ENCODE data around the gene UCHL1.

The UCHL1 gene

GRCh38 chr4:41256740-41257256 is at the start of gene UCHL1:
Gene UCHL1 (plus strand): TSS chr4:41256928. CDS start chr4:41256977, 49 bp downstream.
- H3K9ac ChIP-seq (ENCODE audit: low read length), result no peak within 1 kb of the TSS
- peaks cover 54% of the 10 kb centered on the region for H3K27me3 ChIP-seq (ENCODE audit: control insufficient read depth, insufficient read depth, low read length)
- H3K4me3 ChIP-seq (ENCODE audit: low read length), result no peak within 1 kb of the TSS
- no peaks in the 10 kb centered on the region for H3K9me3 ChIP-seq (ENCODE audit: control insufficient read depth, low read length)
- no peaks in the 10 kb centered on the region for H3K36me3 ChIP-seq (ENCODE audit: control insufficient read depth, insufficient read depth, low read length)
- peaks cover 5% of the 10 kb centered on the region for H3K4me1 ChIP-seq (ENCODE audit: control insufficient read depth, insufficient read depth, low read length)

GRCh38 chr4:41207291-41207831 is 49.4 kb upstream of the UCHL1 start:
- H3K36me3 ChIP-seq (ENCODE audit: control insufficient read depth, insufficient read depth, low read length), result no peaks in the 10 kb centered on the region
- H3K9me3 ChIP-seq (ENCODE audit: control insufficient read depth, low read length), result no peaks in the 10 kb centered on the region
- H3K9ac ChIP-seq (ENCODE audit: low read length), result no peak overlapping the region
- no peak overlapping the region for H3K4me3 ChIP-seq (ENCODE audit: low read length)
- no peaks in the 10 kb centered on the region for H3K27me3 ChIP-seq (ENCODE audit: control insufficient read depth, insufficient read depth, low read length)
- peaks cover 9% of the 10 kb centered on the region for H3K4me1 ChIP-seq (ENCODE audit: control insufficient read depth, insufficient read depth, low read length)

- peaks cover 9% of the 10 kb centered on the region for H3K4me1 ChIP-seq (ENCODE audit: control insufficient read depth, insufficient read depth, low read length)
- H3K4me3 ChIP-seq (ENCODE audit: low read length), result no peak overlapping the region
These were observed 47.5 kb upstream of the UCHL1 start for GRCh38 chr4:41209187-41209586.

GRCh38 chr4:41209901-41210300 is 46.8 kb upstream of the UCHL1 start:
- no peaks in the 10 kb centered on the region for H3K27me3 ChIP-seq (ENCODE audit: control insufficient read depth, insufficient read depth, low read length)
- no peak overlapping the region for H3K9ac ChIP-seq (ENCODE audit: low read length)
- no peaks in the 10 kb centered on the region for H3K36me3 ChIP-seq (ENCODE audit: control insufficient read depth, insufficient read depth, low read length)
- no peaks in the 10 kb centered on the region for H3K9me3 ChIP-seq (ENCODE audit: control insufficient read depth, low read length)
- H3K4me3 ChIP-seq (ENCODE audit: low read length), result no peak overlapping the region
- H3K4me1 ChIP-seq (ENCODE audit: control insufficient read depth, insufficient read depth, low read length), result peaks cover 12% of the 10 kb centered on the region

More at GRCh38 chr4:41209187-41209586, 47.5 kb upstream of the UCHL1 start:
- Histone ChIP-seq H3K9ac (ENCODE audit: low read length) (no peak overlapping the region), H3K27me3 (ENCODE audit: control insufficient read depth, insufficient read depth, low read length) (no peaks in the 10 kb centered on the region), H3K36me3 (ENCODE audit: control insufficient read depth, insufficient read depth, low read length) (no peaks in the 10 kb centered on the region), H3K9me3 (ENCODE audit: control insufficient read depth, low read length) (no peaks in the 10 kb centered on the region)

- H3K9ac ChIP-seq (ENCODE audit: low read length), result peak overlapping the region; percentile 38
- no peaks in the 10 kb centered on the region for H3K27me3 ChIP-seq (ENCODE audit: control insufficient read depth, insufficient read depth, low read length)
- no peaks in the 10 kb centered on the region for H3K9me3 ChIP-seq (ENCODE audit: control insufficient read depth, low read length)
These were observed 44.6 kb upstream of the UCHL1 start for GRCh38 chr4:41211951-41212615.

GRCh38 chr4:41212616-41213203 is 44.0 kb upstream of the UCHL1 start:
- H3K4me1 ChIP-seq (ENCODE audit: control insufficient read depth, insufficient read depth, low read length), result peaks cover 22% of the 10 kb centered on the region
- peak overlapping the region; percentile 89 for H3K4me3 ChIP-seq (ENCODE audit: low read length)
- no peaks in the 10 kb centered on the region for H3K27me3 ChIP-seq (ENCODE audit: control insufficient read depth, insufficient read depth, low read length)
- no peaks in the 10 kb centered on the region for H3K36me3 ChIP-seq (ENCODE audit: control insufficient read depth, insufficient read depth, low read length)
- no peaks in the 10 kb centered on the region for H3K9me3 ChIP-seq (ENCODE audit: control insufficient read depth, low read length)
- peak overlapping the region; percentile 38 for H3K9ac ChIP-seq (ENCODE audit: low read length)

More at GRCh38 chr4:41211951-41212615, 44.6 kb upstream of the UCHL1 start:
- H3K4me1 ChIP-seq (ENCODE audit: control insufficient read depth, insufficient read depth, low read length), result peaks cover 22% of the 10 kb centered on the region
- no peaks in the 10 kb centered on the region for H3K36me3 ChIP-seq (ENCODE audit: control insufficient read depth, insufficient read depth, low read length)
- H3K4me3 ChIP-seq (ENCODE audit: low read length), result peak overlapping the region; percentile 89

GRCh38 chr4:41213625-41214135 is 43.0 kb upstream of the UCHL1 start:
- H3K27me3 ChIP-seq (ENCODE audit: control insufficient read depth, insufficient read depth, low read length), result no peaks in the 10 kb centered on the region
- H3K4me1 ChIP-seq (ENCODE audit: control insufficient read depth, insufficient read depth, low read length), result peaks cover 22% of the 10 kb centered on the region
- H3K36me3 ChIP-seq (ENCODE audit: control insufficient read depth, insufficient read depth, low read length), result no peaks in the 10 kb centered on the region
- peak overlapping the region; percentile 89 for H3K4me3 ChIP-seq (ENCODE audit: low read length)
- H3K9me3 ChIP-seq (ENCODE audit: control insufficient read depth, low read length), result no peaks in the 10 kb centered on the region
- H3K9ac ChIP-seq (ENCODE audit: low read length), result peak overlapping the region; percentile 64

- Histone ChIP-seq H3K4me1 (ENCODE audit: control insufficient read depth, insufficient read depth, low read length) (peaks cover 22% of the 10 kb centered on the region), H3K27me3 (ENCODE audit: control insufficient read depth, insufficient read depth, low read length) (no peaks in the 10 kb centered on the region), H3K9me3 (ENCODE audit: control insufficient read depth, low read length) (no peaks in the 10 kb centered on the region), H3K4me3 (ENCODE audit: low read length) (peak within 1 kb of the TSS; percentile 89), H3K9ac (ENCODE audit: low read length) (peak within 1 kb of the TSS; percentile 64), H3K36me3 (ENCODE audit: control insufficient read depth, insufficient read depth, low read length) (no peaks in the 10 kb centered on the region)
These were observed 42.4 kb upstream of the UCHL1 start, which contains the start of gene APBB2 for GRCh38 chr4:41214136-41214824. Gene APBB2 (minus strand): TSS chr4:41214542. CDS start chr4:41033254, 181,288 bp downstream.

- Histone ChIP-seq H3K9ac (ENCODE audit: low read length) (peak overlapping the region; percentile 64), H3K9me3 (ENCODE audit: control insufficient read depth, low read length) (no peaks in the 10 kb centered on the region), H3K4me3 (ENCODE audit: low read length) (no peak overlapping the region), H3K4me1 (ENCODE audit: control insufficient read depth, insufficient read depth, low read length) (peaks cover 17% of the 10 kb centered on the region), H3K27me3 (ENCODE audit: control insufficient read depth, insufficient read depth, low read length) (no peaks in the 10 kb centered on the region), H3K36me3 (ENCODE audit: control insufficient read depth, insufficient read depth, low read length) (no peaks in the 10 kb centered on the region)
These were observed 41.9 kb upstream of the UCHL1 start for GRCh38 chr4:41214825-41215146.

GRCh38 chr4:41215155-41215554 is 41.6 kb upstream of the UCHL1 start:
- Histone ChIP-seq H3K36me3 (ENCODE audit: control insufficient read depth, insufficient read depth, low read length) (no peaks in the 10 kb centered on the region), H3K4me3 (ENCODE audit: low read length) (no peak overlapping the region), H3K9me3 (ENCODE audit: control insufficient read depth, low read length) (no peaks in the 10 kb centered on the region), H3K9ac (ENCODE audit: low read length) (peak overlapping the region; percentile 64), H3K4me1 (ENCODE audit: control insufficient read depth, insufficient read depth, low read length) (peaks cover 13% of the 10 kb centered on the region), H3K27me3 (ENCODE audit: control insufficient read depth, insufficient read depth, low read length) (no peaks in the 10 kb centered on the region)

- Histone ChIP-seq H3K36me3 (ENCODE audit: control insufficient read depth, insufficient read depth, low read length) (no peaks in the 10 kb centered on the region), H3K9ac (ENCODE audit: low read length) (peak overlapping the region; percentile 74), H3K27me3 (ENCODE audit: control insufficient read depth, insufficient read depth, low read length) (no peaks in the 10 kb centered on the region), H3K9me3 (ENCODE audit: control insufficient read depth, low read length) (no peaks in the 10 kb centered on the region), H3K4me1 (ENCODE audit: control insufficient read depth, insufficient read depth, low read length) (peaks cover 13% of the 10 kb centered on the region), H3K4me3 (ENCODE audit: low read length) (peak overlapping the region; percentile 71)
These were observed 40.8 kb upstream of the UCHL1 start for GRCh38 chr4:41215969-41216293.

Measured in mucosa of stomach (tissue), 1 donor.